ENCODE measurements around the gene MAML1.

Gene MAML1

GRCh38 chr5:179822059-179822432, 89.4 kb downstream of the MAML1 start:
- DNase-seq (ENCODE audit: low read depth, low spot score), result no peak

- DNase-seq (ENCODE audit: low read depth, low spot score), result peak; percentile 16
Observed at GRCh38 chr5:179822444-179822990, 89.9 kb downstream of the MAML1 start.

GRCh38 chr5:179823937-179824744, 91.5 kb downstream of the MAML1 start:
- peak; percentile 3 for DNase-seq (ENCODE audit: low read depth, low spot score)

DNA sequence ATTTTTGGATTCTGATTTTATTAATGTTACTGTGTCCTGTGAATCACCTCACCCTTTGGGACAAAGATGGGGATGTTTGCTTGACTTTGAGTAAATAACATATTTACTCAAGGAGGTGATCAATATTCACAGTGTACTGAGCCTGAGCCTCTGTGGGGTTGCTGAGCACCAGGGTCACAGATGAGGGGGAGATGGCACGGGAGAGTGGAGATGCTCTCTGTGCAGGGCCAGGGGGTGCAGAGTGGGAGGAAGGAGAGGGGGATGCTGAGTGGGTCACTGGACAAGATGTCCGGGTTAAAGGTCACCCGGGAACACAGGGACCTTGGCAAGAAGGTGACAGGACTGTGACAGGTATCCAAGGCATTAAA, 92.1 kb downstream of the MAML1 start:
- DNase-seq (ENCODE audit: low read depth, low spot score), result no peak

GRCh38 chr5:179825655-179826182, 93.1 kb downstream of the MAML1 start:
- DNase-seq (ENCODE audit: low read depth, low spot score), result no peak

Data from ELF-1 (cell line).